Panc1 (cell line): Measurements from ENCODE around the gene RPH3AL.
"Not testable (repeated sequence)": the region's sequence is repeated elsewhere in the genome, so short reads cannot be mapped to it uniquely, and the experiment has no call there.

Experiments used
- CTCF ChIP-seq: fragments of 450-650 bp; IDR thresholded peaks from 2 replicates; pipeline ENCODE4 v1.5.1; 2017; ENCODE audit warnings: mild to moderate bottlenecking
- POLR2AphosphoS5 ChIP-seq: IDR thresholded peaks from 2 replicates; pipeline ENCODE4 v1.6.1; 2012; ENCODE audit warnings: mild to moderate bottlenecking, low read depth, low read length, moderate library complexity
- REST ChIP-seq, 2 experiments: IDR thresholded peaks; 2 replicates each; pipeline ENCODE4 v1.6.1; 2011 to 2012; ENCODE audit warnings: low read depth in 2 of 2, control low read depth in 1 of 2, low read length in 1 of 2, mild to moderate bottlenecking in 1 of 2, moderate library complexity in 1 of 2; ENCODE audit not compliant: insufficient read depth in 1 of 2
- TCF7L2 ChIP-seq: IDR thresholded peaks from 2 replicates; pipeline ENCODE4 v1.6.1; 2011; ENCODE audit warnings: mild to moderate bottlenecking, low read depth, low read length, inconsistent platforms

- not testable (repeated sequence) for TF ChIP-seq CTCF; POLR2AphosphoS5; REST (IDR thresholded peaks at IDR 0.05; ENCODE audit: insufficient read depth in 1 of 2, low read depth in 2 of 2, low read length in 1 of 2); TCF7L2
Measured at GRCh38 chr17:315399-315798, 37.2 kb downstream of the RPH3AL start.
